HEK293 (cell line): Measurements from ENCODE around the gene SPATA4.

ENCODE experiments used
- CTCF ChIA-PET: fragments of 350-600 bp; formaldehyde crosslinking; extraction: SDS; loops from one replicate; lab custom pipeline; 2021; ENCODE audit warnings: antibody characterized with exemption; lab: Yijun Ruan, JAX
- POLR2A ChIA-PET: fragments of 300-600 bp; formaldehyde crosslinking; extraction: SDS; loops from one replicate; lab custom pipeline; 2020; ENCODE audit warnings: antibody characterized with exemption, inconsistent platforms; lab: Yijun Ruan, JAX
- H3K27ac ChIP-seq: fragments of 200-500 bp; sonication (Bioruptor generic); 2 replicates; pipeline ENCODE4 v1.5.1; 2014; ENCODE audit warnings: low read depth, low read length, control low read depth, inconsistent platforms; ENCODE audit errors: extremely low read depth
- H3K36me3 ChIP-seq, 2 experiments: fragments of 200-500 bp in 1 of 2; sonication (Bioruptor generic) in 1 of 2; 1 replicate in 1 of 2; 2 replicates in 1 of 2; pipeline ENCODE4 v1.5.1; 2014 to 2017; ENCODE audit warnings: inconsistent platforms in 2 of 2, low read length in 2 of 2; ENCODE audit not compliant: control insufficient read depth in 2 of 2, insufficient read depth in 1 of 2
- H3K4me1 ChIP-seq: fragments of 200-500 bp; sonication (Bioruptor generic); 2 replicates; pipeline ENCODE4 v1.5.1; 2014; ENCODE audit warnings: mild to moderate bottlenecking, low read length, inconsistent platforms; ENCODE audit not compliant: control insufficient read depth, insufficient read depth
- H3K4me3 ChIP-seq: 2 replicates; pipeline ENCODE4 v1.5.1; 2011; ENCODE audit warnings: low read depth, mild to moderate bottlenecking, control low read depth, low read length, moderate library complexity
- H3K9me3 ChIP-seq: fragments of 200-500 bp; sonication (Bioruptor generic); 2 replicates; pipeline ENCODE4 v1.5.1; 2014; ENCODE audit warnings: low read depth, low read length, inconsistent platforms; ENCODE audit not compliant: control insufficient read depth, insufficient read depth
- HOXD13 ChIP-seq: sonication (generic); formaldehyde crosslinking; IDR thresholded peaks from 2 replicates; pipeline ENCODE4 v1.8.0; 2022; ENCODE audit warnings: missing genetic modification reagents, borderline replicate concordance
- OVOL3 ChIP-seq: fragments of 450-650 bp; formaldehyde crosslinking; IDR thresholded peaks from 2 replicates; pipeline ENCODE4 v1.5.1; 2016; ENCODE audit warnings: missing biosample characterization, missing genetic modification characterization
- ZFP37 ChIP-seq: fragments of 450-650 bp; formaldehyde crosslinking; IDR thresholded peaks from 2 replicates; pipeline ENCODE4 v1.5.1; 2016; ENCODE audit warnings: missing biosample characterization, missing genetic modification characterization
- ZNF132 ChIP-seq: fragments of 450-650 bp; formaldehyde crosslinking; IDR thresholded peaks from 2 replicates; pipeline ENCODE4 v1.5.1; 2017; ENCODE audit warnings: missing biosample characterization, missing genetic modification characterization, borderline replicate concordance
- ZNF16 ChIP-seq: fragments of 450-650 bp; formaldehyde crosslinking; IDR thresholded peaks from 2 replicates; pipeline ENCODE4 v1.5.1; 2016; ENCODE audit warnings: low read depth, missing biosample characterization, missing genetic modification characterization
- ZNF248 ChIP-seq: fragments of 450-650 bp; formaldehyde crosslinking; IDR thresholded peaks from 2 replicates; pipeline ENCODE4 v1.5.1; 2017; ENCODE audit warnings: missing biosample characterization, missing genetic modification characterization
- ZNF292 ChIP-seq: fragments of 450-650 bp; formaldehyde crosslinking; IDR thresholded peaks from 2 replicates; pipeline ENCODE4 v1.5.1; 2016; ENCODE audit warnings: low read depth, missing biosample characterization, missing genetic modification characterization, borderline replicate concordance
- ZNF302 ChIP-seq: fragments of 450-650 bp; formaldehyde crosslinking; IDR thresholded peaks from 2 replicates; pipeline ENCODE4 v1.5.1; 2016; ENCODE audit warnings: missing biosample characterization, missing genetic modification characterization, low read depth
- ZNF350 ChIP-seq: fragments of 450-650 bp; formaldehyde crosslinking; IDR thresholded peaks from 2 replicates; pipeline ENCODE4 v1.5.0; 2017; ENCODE audit warnings: missing biosample characterization, mild to moderate bottlenecking, missing genetic modification characterization
- ZNF354C ChIP-seq: fragments of 450-650 bp; formaldehyde crosslinking; IDR thresholded peaks from 2 replicates; pipeline ENCODE4 v1.5.1; 2016; ENCODE audit warnings: missing biosample characterization, missing genetic modification characterization, low read depth, borderline replicate concordance
- ZNF394 ChIP-seq: fragments of 450-650 bp; formaldehyde crosslinking; IDR thresholded peaks from 2 replicates; pipeline ENCODE4 v1.5.1; 2016; ENCODE audit warnings: missing biosample characterization, missing genetic modification characterization, mild to moderate bottlenecking, moderate library complexity, borderline replicate concordance
- ZNF549 ChIP-seq: fragments of 450-650 bp; IDR thresholded peaks from 2 replicates; pipeline ENCODE4 v1.5.1; 2018; ENCODE audit warnings: missing biosample characterization, missing genetic modification characterization, mild to moderate bottlenecking, inconsistent platforms, moderate library complexity
- ZNF626 ChIP-seq: fragments of 450-650 bp; sonication (Bioruptor Pico); formaldehyde crosslinking; IDR thresholded peaks from 2 replicates; pipeline ENCODE4 v1.5.1; 2018; ENCODE audit warnings: missing biosample characterization, missing genetic modification characterization, inconsistent platforms
- ZNF654 ChIP-seq: fragments of 450-650 bp; formaldehyde crosslinking; IDR thresholded peaks from 2 replicates; pipeline ENCODE4 v1.5.1; 2016; ENCODE audit warnings: low read depth, missing biosample characterization, missing genetic modification characterization
- TF ChIP-seq, protein P1 (sequence below): fragments of 450-650 bp; formaldehyde crosslinking; IDR thresholded peaks from 2 replicates; pipeline ENCODE4 v1.5.1; 2016; ENCODE audit warnings: missing biosample characterization, missing genetic modification characterization, borderline replicate concordance
- TF ChIP-seq, protein P2 (sequence below): fragments of 450-650 bp; formaldehyde crosslinking; IDR thresholded peaks from 2 replicates; pipeline ENCODE4 v1.5.1; 2016; ENCODE audit warnings: missing biosample characterization, missing genetic modification characterization
- TF ChIP-seq, protein P3 (sequence below): fragments of 450-650 bp; formaldehyde crosslinking; IDR thresholded peaks from 2 replicates; pipeline ENCODE4 v1.5.1; 2016; ENCODE audit warnings: missing biosample characterization, missing genetic modification characterization
- TF ChIP-seq, protein P4 (sequence below): fragments of 450-650 bp; formaldehyde crosslinking; IDR thresholded peaks from 2 replicates; pipeline ENCODE4 v1.5.1; 2016; ENCODE audit warnings: missing biosample characterization, missing genetic modification characterization
- TF ChIP-seq, protein P5 (sequence below): fragments of 450-650 bp; formaldehyde crosslinking; IDR thresholded peaks from 2 replicates; pipeline ENCODE4 v1.5.1; 2017; ENCODE audit warnings: missing biosample characterization, missing genetic modification characterization

Gene SPATA4

DNA sequence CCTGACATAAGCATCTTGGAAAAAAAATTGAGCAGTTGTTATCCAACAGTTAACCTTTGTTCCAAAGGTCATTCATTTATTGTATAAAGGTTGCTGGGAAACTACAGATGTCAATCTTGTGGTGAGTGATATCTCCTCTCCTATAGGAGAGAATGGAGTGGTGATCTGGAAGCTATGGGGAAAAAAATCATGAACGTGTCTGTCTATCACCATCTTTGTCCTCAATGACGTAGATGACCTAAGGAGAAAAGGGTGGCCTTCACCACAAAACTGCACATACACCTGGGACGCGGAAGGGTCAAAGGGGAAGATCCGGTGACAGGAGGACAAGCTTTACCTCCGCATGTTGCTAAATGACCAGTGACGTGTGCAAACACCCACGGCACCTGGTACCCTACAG lies 46.3 kb upstream of the SPATA4 start:
- Histone ChIP-seq H3K4me1 (peaks cover 7% of the 10 kb centered on the region), H3K27ac (no peak overlapping the region), H3K36me3 (no peaks in the 10 kb centered on the region), H3K4me3 (no peak overlapping the region), H3K9me3 (no peaks in the 10 kb centered on the region)
- ChIA-PET POLR2A (no interaction called here), CTCF (no interaction called here)
- TF ChIP-seq ZNF394 (tag by site-specific recombination) (no peak), ZNF549 (tag by site-specific recombination) (no peak), ZFP37 (tag by site-specific recombination) (no peak), ZNF350 (tag by site-specific recombination) (no peak), ZNF292 (no peak), ZNF654 (tag by site-specific recombination) (no peak), ZNF16 (no peak), ZNF132 (tag by site-specific recombination) (no peak)
- TF ChIP-seq, protein P1, sequence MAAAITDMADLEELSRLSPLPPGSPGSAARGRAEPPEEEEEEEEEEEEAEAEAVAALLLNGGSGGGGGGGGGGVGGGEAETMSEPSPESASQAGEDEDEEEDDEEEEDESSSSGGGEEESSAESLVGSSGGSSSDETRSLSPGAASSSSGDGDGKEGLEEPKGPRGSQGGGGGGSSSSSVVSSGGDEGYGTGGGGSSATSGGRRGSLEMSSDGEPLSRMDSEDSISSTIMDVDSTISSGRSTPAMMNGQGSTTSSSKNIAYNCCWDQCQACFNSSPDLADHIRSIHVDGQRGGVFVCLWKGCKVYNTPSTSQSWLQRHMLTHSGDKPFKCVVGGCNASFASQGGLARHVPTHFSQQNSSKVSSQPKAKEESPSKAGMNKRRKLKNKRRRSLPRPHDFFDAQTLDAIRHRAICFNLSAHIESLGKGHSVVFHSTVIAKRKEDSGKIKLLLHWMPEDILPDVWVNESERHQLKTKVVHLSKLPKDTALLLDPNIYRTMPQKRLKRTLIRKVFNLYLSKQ (tag by site-specific recombination), result no peak
- TF ChIP-seq, protein P2, sequence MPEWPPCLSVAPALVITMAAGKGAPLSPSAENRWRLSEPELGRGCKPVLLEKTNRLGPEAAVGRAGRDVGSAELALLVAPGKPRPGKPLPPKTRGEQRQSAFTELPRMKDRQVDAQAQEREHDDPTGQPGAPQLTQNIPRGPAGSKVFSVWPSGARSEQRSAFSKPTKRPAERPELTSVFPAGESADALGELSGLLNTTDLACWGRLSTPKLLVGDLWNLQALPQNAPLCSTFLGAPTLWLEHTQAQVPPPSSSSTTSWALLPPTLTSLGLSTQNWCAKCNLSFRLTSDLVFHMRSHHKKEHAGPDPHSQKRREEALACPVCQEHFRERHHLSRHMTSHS, result no peak

DNA sequence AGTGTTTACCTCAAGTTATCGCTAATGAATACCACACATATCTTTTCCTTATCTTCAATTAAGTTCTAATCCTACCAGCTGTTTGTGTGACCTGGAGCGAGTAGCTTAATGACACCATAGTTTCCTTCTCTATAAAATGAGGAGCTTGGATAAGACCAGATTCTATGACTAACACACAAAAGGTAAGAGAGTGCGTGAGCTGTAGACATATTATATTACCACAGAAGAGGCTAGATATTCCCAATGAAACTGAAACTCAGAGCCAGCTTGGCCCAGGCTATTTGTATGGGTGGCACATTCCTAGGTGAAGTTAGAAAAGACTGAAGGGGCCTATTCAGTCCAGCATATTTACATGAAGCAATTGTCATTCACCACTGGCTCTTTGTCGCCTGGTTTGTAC lies 43.4 kb upstream of the SPATA4 start:
- Histone ChIP-seq H3K9me3 (no peaks in the 10 kb centered on the region), H3K27ac (no peak overlapping the region), H3K4me1 (peaks cover 7% of the 10 kb centered on the region), H3K4me3 (no peak overlapping the region), H3K36me3 (no peaks in the 10 kb centered on the region)
- ChIA-PET CTCF (interaction anchor here (0.7 kb wide), 1 partner anchor 12 kb away, joined by 5 read pairs; no protein-coding TSS in a partner anchor), POLR2A (interaction anchor here (0.7 kb wide), 1 partner anchor 30 kb away, joined by 3 read pairs; no protein-coding TSS in a partner anchor)
- TF ChIP-seq ZNF302 (tag by site-specific recombination) (no peak), OVOL3 (no peak), ZNF354C (tag by site-specific recombination) (no peak), HOXD13 (CRISPR knock-in tag) (no peak), ZNF626 (tag by site-specific recombination) (no peak), ZNF248 (tag by site-specific recombination) (no peak)
- TF ChIP-seq, protein P3, sequence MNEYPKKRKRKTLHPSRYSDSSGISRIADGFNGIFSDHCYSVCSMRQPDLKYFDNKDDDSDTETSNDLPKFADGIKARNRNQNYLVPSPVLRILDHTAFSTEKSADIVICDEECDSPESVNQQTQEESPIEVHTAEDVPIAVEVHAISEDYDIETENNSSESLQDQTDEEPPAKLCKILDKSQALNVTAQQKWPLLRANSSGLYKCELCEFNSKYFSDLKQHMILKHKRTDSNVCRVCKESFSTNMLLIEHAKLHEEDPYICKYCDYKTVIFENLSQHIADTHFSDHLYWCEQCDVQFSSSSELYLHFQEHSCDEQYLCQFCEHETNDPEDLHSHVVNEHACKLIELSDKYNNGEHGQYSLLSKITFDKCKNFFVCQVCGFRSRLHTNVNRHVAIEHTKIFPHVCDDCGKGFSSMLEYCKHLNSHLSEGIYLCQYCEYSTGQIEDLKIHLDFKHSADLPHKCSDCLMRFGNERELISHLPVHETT (tag by site-specific recombination), result no peak
- TF ChIP-seq, protein P4, sequence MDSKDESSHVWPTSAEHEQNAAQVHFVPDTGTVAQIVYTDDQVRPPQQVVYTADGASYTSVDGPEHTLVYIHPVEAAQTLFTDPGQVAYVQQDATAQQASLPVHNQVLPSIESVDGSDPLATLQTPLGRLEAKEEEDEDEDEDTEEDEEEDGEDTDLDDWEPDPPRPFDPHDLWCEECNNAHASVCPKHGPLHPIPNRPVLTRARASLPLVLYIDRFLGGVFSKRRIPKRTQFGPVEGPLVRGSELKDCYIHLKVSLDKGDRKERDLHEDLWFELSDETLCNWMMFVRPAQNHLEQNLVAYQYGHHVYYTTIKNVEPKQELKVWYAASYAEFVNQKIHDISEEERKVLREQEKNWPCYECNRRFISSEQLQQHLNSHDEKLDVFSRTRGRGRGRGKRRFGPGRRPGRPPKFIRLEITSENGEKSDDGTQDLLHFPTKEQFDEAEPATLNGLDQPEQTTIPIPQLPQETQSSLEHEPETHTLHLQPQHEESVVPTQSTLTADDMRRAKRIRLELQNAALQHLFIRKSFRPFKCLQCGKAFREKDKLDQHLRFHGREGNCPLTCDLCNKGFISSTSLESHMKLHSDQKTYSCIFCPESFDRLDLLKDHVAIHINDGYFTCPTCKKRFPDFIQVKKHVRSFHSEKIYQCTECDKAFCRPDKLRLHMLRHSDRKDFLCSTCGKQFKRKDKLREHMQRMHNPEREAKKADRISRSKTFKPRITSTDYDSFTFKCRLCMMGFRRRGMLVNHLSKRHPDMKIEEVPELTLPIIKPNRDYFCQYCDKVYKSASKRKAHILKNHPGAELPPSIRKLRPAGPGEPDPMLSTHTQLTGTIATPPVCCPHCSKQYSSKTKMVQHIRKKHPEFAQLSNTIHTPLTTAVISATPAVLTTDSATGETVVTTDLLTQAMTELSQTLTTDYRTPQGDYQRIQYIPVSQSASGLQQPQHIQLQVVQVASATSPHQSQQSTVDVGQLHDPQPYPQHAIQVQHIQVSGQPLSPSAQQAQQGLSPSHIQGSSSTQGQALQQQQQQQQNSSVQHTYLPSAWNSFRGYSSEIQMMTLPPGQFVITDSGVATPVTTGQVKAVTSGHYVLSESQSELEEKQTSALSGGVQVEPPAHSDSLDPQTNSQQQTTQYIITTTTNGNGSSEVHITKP (tag by site-specific recombination), result peak; percentile 72
- TF ChIP-seq, protein P5, sequence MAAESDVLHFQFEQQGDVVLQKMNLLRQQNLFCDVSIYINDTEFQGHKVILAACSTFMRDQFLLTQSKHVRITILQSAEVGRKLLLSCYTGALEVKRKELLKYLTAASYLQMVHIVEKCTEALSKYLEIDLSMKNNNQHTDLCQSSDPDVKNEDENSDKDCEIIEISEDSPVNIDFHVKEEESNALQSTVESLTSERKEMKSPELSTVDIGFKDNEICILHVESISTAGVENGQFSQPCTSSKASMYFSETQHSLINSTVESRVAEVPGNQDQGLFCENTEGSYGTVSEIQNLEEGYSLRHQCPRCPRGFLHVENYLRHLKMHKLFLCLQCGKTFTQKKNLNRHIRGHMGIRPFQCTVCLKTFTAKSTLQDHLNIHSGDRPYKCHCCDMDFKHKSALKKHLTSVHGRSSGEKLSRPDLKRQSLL (tag by site-specific recombination), result peak; percentile 60; the same call in 1 of the 2 replicates
